MM.1S (cell line): Measurements from ENCODE around the gene LCNL1.

Source experiments
- CTCF ChIP-seq: fragments of 300-600 bp; sonication (generic); IDR thresholded peaks from 2 replicates; pipeline ENCODE4 v1.5.1; 2016; ENCODE audit warnings: antibody characterized with exemption, low read length, mixed read lengths
- EZH2 ChIP-seq: fragments of 300-600 bp; sonication (generic); optimal IDR thresholded peaks from 2 replicates; pipeline ENCODE3; 2017; ENCODE audit warnings: low read depth, mild to moderate bottlenecking, antibody characterized with exemption, low read length, mixed read lengths
- EZH2phosphoT487 ChIP-seq: fragments of 300-600 bp; sonication (generic); IDR thresholded peaks from 2 replicates; pipeline ENCODE4 v1.6.1; 2018; ENCODE audit warnings: antibody characterized with exemption, low read length

DNA sequence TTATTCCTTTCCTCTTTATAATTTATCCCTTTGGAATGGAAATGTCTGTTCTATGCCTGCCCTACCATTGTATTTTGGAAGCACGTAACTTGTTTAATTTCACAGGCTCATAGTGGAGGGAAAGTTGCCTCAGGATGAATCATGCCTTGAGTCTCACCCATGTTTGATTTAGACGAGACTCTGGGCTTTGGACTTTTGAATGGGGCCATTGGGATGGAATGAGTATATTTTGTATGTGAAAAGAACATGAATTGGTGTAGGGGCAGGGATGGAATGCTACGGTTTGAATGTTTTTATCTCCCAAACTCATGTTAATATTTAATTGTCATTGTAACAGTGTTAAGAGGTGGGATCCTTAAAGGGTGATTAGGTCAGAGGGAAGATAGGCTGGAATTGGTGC lies 48.5 kb upstream of the LCNL1 start:
- TF ChIP-seq CTCF (no peak), EZH2 (no peak), EZH2phosphoT487 (no peak)
